ENCODE data around the gene TUBA1A.
"Not testable (repeated sequence)": the region's sequence is repeated elsewhere in the genome, so short reads cannot be mapped to it uniquely, and the experiment has no call there.

TUBA1A gene

DNA sequence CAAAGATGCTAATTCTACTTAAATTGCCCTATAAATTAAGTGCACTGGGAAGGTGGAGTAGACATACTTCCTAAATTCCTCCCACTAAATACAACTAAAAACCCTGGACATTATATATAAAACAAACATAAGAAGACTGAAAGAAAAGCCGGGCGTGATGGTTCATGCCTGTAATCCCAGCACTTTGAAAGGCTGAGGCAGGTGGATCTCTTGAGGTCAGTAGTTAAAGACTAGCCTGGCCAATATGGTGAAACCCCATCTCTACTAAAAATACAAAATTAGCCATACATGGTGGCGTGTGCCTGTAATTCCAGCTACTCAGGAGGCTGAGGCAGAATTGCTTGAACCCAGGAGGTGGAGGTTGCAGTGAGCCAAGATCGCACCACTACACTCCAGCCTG lies 27.0 kb downstream of the TUBA1A start:
- DNase-seq (ENCODE audit: low read depth); H3K4me3 ChIP-seq (ENCODE audit: low read depth, low read length): not testable (repeated sequence)

DNA sequence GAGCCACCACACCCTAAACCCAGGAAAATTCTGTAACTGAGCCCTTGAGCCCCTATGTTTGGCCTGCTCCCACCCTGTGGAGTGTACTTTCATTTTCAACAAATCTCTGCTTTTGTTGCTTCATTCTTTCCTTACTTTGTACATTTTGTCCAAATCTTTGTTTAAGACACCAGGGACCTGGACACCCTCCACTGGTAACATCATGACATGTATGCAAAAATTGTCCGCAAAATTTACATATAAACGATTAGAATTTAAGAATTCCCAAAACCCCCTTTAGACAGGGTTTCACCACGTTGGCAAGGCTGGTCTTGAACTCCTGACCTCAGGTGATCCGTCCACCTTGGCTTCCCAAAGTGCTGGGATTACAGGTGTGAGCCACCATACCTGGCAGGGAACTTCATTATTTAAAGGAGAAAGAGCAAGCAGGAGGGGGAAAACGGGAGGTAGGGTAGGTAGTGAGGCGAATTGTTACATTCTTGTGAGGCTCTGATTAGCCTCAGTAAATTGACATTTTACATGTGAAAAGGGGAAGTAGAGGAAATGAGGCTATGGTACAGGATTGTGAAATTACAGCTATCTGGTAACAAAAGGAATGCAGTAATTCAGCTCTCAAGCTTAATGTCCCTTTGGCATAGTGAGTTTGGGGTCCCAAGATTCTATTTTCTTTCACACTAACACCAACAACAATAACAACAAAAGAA lies 27.6 kb downstream of the TUBA1A start:
- no peak for DNase-seq (ENCODE audit: low read depth)
- H3K4me3 ChIP-seq (ENCODE audit: low read depth, low read length): no peak overlapping the region

DNA sequence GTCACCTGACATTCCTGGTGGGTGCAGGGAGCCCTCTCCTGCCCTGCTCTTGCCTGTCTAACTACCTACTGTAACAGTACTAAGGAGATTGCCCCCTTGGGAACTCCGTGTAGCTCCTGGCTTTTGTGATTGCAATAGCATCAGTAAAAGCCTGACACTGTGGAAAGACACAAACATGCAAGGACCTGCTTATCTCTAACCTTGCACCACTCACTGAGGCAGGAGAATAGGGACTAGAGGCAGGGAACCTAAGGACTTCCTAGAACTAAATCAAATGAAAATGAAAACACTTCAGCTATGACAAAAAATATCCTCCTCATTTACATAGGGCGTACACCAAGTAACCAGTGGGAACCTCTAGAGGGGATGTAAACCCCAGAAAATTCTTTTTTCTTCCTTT lies 28.5 kb downstream of the TUBA1A start:
- no peak overlapping the region for H3K4me3 ChIP-seq (ENCODE audit: low read depth, low read length)
- DNase-seq (ENCODE audit: low read depth): no peak

DNA sequence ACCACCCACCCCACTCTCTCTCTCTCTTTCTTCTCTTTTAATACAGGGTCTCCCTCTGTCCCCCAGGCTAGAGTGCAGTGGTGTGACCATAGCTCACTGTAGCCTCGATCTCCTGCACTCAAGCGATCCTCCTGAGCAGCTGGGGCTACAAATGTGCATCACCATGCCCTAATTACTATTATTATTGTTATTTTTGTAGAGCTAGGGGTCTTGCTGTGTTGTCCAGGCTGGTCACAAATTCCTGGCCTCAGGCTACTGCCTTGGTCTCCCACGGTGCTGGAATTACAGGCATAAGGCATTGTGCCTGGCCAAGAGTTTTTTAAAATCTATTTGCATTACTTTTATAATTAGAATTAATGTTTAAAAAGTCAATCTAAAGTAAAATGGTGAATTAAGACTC lies 34.7 kb downstream of the TUBA1A start:
- no peak for DNase-seq (ENCODE audit: low read depth)
- no peak overlapping the region for H3K4me3 ChIP-seq (ENCODE audit: low read depth, low read length)

DNA sequence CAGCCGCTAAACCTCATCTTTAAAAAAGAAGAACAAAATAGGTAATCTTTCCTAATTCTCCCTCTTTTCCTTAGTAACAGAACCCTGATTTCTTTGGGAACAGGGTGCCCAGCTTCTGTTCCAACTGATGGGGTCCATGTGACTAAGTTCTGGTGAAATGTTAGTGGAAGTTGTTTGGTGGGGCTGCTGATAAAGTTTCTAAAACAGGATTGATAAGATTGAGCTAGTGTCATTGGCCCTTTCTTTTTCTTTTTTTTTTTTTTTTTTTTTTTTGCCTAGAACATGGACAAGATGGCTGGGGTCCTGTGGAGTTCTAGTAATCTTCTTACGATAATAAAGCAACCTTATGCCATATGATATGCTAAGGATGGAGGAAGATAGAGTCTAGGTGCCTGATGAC lies 41.5 kb downstream of the TUBA1A start:
- no peak overlapping the region for H3K4me3 ChIP-seq (ENCODE audit: low read depth, low read length)
- DNase-seq (ENCODE audit: low read depth): no peak

DNA sequence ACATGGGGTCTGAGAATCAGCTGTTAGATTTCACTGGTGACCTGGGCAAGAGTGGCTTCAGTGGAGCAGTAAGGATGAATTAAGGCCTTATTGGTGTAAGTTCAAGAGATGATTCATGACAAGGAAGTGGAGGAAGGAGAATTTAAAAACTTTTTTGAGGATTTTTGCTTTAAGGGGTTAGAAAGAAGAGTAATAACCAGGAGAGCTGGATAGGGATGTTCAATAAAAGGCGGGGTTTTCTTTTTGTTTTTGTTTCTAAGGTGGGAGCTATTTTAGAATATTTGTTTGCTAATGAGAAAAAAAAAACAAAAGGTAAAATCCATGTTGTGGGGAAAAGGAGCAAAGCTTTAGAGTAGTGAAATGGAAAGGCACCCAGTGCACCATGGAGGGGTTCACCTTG lies 42.5 kb downstream of the TUBA1A start:
- no peak for DNase-seq (ENCODE audit: low read depth)
- no peak overlapping the region for H3K4me3 ChIP-seq (ENCODE audit: low read depth, low read length)

DNA sequence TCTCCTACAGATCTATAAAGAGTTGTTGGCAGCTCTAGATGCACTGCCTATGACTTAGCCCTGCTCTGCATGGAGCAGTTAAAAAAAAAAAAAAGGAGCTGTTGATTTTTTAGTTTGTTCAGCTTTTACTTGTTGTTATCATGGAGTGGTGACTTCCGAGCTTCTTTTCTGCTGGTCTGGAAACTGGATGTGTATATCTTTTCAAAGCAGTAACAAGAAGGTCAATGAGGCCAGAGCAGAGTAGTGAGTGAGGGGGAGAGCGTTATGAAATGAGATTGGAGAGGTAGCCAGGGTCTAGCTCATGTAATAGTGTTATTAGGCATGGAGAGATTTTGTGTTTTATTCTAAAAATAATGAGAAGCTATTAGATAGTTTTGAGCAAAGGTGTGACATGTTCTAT lies 44.5 kb downstream of the TUBA1A start:
- H3K4me3 ChIP-seq (ENCODE audit: low read depth, low read length): no peak overlapping the region
- DNase-seq (ENCODE audit: low read depth): no peak

DNA sequence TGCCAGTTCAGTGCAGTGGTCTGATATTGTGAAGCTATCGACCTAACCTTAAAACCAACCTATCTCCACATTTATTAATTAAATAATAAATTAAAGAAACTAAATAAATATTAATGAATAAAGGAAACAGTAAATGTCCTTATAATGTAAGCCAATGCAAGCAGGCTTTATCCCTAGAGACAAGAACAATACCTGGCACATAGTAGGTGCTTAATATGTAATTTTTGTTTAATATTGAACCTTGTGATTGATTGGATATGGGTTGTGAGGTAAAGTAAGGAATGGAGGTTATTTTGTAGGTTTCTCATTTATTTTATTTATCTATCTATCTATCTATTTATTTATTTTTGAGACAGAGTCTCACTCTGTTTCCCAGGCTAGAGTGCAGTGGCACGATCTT lies 49.9 kb downstream of the TUBA1A start:
- H3K4me3 ChIP-seq (ENCODE audit: low read depth, low read length): no peak overlapping the region
- DNase-seq (ENCODE audit: low read depth): no peak

DNA sequence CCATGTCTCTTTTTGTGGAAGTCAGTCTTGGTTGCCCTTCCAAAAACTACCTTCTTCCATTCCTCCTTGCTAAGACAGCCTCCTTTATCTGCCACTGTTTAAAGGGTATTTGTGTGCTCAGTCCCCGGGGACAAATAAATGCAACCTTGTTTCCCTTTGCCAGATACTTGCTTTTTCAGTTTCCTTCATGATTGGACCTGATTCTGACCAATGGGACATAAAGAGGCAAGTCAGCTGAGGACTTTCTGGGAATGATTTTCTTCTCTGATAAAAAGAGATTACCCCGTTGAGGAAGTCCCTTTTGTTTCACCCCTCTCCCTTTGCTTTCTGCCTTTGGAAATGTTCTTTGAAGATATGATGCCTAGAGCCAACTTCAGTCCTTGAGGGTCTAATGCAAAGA lies 50.3 kb downstream of the TUBA1A start:
- H3K4me3 ChIP-seq (ENCODE audit: low read depth, low read length): no peak overlapping the region
- no peak for DNase-seq (ENCODE audit: low read depth)

DNA sequence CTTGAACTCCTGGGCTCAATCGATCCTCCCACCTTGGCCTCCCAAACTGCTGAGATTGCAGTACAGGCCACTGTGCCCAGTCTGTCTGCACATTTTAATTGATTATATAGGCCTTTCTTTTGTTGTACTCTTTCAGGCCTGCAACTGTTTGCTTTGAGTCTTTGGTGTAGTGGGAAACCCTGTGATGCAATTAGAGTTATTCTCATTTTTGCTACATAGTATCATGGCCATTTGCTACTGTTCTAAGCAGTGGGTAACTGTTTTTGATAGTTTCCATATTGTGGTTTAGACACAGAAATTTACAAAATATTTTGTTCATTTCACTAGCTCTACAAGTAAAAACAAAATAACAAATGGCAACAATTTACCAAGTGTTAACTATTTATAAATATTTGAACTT lies 51.4 kb downstream of the TUBA1A start:
- no peak overlapping the region for H3K4me3 ChIP-seq (ENCODE audit: low read depth, low read length)
- DNase-seq (ENCODE audit: low read depth): no peak

DNA sequence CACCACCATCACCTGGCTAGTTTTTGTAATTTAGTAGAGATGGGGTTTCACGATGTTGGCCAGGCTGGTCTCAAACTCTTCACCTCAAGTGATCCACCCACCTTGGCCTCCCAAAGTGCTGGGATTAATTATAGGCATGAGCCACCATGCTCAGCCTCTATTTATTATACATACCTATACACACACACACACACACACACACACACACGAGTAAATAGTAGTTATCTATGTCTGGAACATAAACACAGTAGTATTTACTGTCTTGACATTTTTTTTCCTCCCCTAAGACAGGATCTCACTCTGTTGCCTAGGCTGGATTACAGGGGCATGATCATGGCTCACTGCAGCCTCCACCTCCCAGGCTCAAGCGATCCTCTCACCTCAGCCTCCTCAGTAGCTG lies 51.9 kb downstream of the TUBA1A start:
- DNase-seq (ENCODE audit: low read depth); H3K4me3 ChIP-seq (ENCODE audit: low read depth, low read length): not testable (repeated sequence)
